ENCODE data around the gene TNS2. TPM values are rescaled to one million over a fixed set of nuclear protein-coding genes. Genes with fewer than 3 reads are reported as not detected.

The TNS2 gene
- total and polyA plus RNA-seq, 2 donors (not counting 1 experiment from before 2014, with no cell fraction given) = 0.60 to 1.3 TPM

DNA sequence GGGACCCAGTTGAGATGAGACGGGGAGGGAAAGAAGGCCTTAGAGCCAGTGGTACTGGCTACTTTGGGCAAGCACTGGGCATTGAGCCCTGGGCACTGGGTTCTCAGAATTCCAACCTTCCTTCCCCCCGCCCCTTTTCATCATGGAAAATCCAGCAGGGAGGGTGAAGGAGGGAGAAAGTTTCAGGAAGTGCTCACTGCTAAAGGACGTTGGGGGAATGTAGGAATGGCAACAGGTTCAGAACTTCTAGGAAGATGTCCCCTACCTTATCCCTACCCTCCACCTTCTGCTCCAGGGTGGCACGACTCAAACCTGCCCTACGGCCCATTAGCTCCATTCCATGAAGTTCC, 4.2 kb upstream of the TNS2 start:
- Histone ChIP-seq H3K4me3 (ENCODE audit: control extremely low read depth in 1 of 5, extremely low read depth in 1 of 5, insufficient read depth in 1 of 5, low read depth in 2 of 5, low read length in 4 of 5) (no peak overlapping the region), H4K20me1 (ENCODE audit: control insufficient read depth, insufficient read depth, low read length, poor library complexity, severe bottlenecking) (no peaks in the 10 kb centered on the region), H2AFZ (ENCODE audit: insufficient read depth, low read depth, low read length, poor library complexity, severe bottlenecking) (no peak overlapping the region), H3K4me2 (replicated peaks; ENCODE audit: low read depth, low read length, poor library complexity, severe bottlenecking) (no peak overlapping the region), H3K27me3 (replicated peaks in 1 of 4; ENCODE audit: control extremely low read depth in 1 of 4, control insufficient read depth in 3 of 4, insufficient read depth in 4 of 4, low read length in 3 of 4) (peaks cover 0 to 2% (median 0%) of the 10 kb centered on the region in 4 experiments), H3K9me3 (ENCODE audit: control extremely low read depth in 1 of 3, control insufficient read depth in 2 of 3, insufficient read depth in 1 of 3, low read length in 2 of 3) (no peaks in the 10 kb centered on the region), H3K36me3 (replicated peaks in 1 of 2; ENCODE audit: control extremely low read depth in 1 of 2, control insufficient read depth in 1 of 2, extremely low read depth in 1 of 2, insufficient read depth in 2 of 2, low read length in 1 of 2) (peaks cover 0 to 2% of the 10 kb centered on the region in 2 experiments), H3K4me1 (ENCODE audit: control insufficient read depth in 2 of 2, insufficient read depth in 2 of 2, low read length in 2 of 2) (peaks cover 13 to 17% of the 10 kb centered on the region in 2 donors), H3K27ac (ENCODE audit: low read length in 2 of 2) (no peak overlapping the region), H3K9ac (ENCODE audit: low read length) (no peak overlapping the region), H3K79me2 (ENCODE audit: control insufficient read depth, insufficient read depth, low read length) (no peaks in the 10 kb centered on the region)
- Mint-ChIP-seq H3K27ac (no peak overlapping the region), H3K4me1 (peaks cover 7% of the 10 kb centered on the region), H3K9me3 (ENCODE audit: insufficient read depth) (no peaks in the 10 kb centered on the region), H3K4me3 (peak overlapping the region; percentile 98), H3K27me3 (no peaks in the 10 kb centered on the region)
- CTCF ChIA-PET = interaction anchor here (0.9 to 2.0 kb wide), 3 partner anchors 20 to 53 kb away, joined by 4 to 5 read pairs (median 5); partner anchors contain the start of gene EIF4B
- POLR2A ChIA-PET = no interaction called here
- ATAC-seq (ENCODE audit: low read depth) (no peak), DNase-seq (no peak)
- intact Hi-C loops (cut with micrococcal nuclease) = loop anchor here (2.0 kb wide), 2 partner anchors 39 to 135 kb away; partner anchors contain the start of genes CSAD, EIF4B and ZNF740
- WGBS (ENCODE audit: insufficient coverage) = 77% methylated on average over 2 of the region's 5 CpGs
- no peak for TF ChIP-seq EZH2 (IDR thresholded peaks at IDR 0.05; ENCODE audit: borderline replicate concordance, insufficient read depth, low read depth, low read length, poor library complexity, severe bottlenecking)
- TF ChIP-seq, protein P1, sequence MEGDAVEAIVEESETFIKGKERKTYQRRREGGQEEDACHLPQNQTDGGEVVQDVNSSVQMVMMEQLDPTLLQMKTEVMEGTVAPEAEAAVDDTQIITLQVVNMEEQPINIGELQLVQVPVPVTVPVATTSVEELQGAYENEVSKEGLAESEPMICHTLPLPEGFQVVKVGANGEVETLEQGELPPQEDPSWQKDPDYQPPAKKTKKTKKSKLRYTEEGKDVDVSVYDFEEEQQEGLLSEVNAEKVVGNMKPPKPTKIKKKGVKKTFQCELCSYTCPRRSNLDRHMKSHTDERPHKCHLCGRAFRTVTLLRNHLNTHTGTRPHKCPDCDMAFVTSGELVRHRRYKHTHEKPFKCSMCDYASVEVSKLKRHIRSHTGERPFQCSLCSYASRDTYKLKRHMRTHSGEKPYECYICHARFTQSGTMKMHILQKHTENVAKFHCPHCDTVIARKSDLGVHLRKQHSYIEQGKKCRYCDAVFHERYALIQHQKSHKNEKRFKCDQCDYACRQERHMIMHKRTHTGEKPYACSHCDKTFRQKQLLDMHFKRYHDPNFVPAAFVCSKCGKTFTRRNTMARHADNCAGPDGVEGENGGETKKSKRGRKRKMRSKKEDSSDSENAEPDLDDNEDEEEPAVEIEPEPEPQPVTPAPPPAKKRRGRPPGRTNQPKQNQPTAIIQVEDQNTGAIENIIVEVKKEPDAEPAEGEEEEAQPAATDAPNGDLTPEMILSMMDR (IDR thresholded peaks at IDR 0.05) = no peak

DNA sequence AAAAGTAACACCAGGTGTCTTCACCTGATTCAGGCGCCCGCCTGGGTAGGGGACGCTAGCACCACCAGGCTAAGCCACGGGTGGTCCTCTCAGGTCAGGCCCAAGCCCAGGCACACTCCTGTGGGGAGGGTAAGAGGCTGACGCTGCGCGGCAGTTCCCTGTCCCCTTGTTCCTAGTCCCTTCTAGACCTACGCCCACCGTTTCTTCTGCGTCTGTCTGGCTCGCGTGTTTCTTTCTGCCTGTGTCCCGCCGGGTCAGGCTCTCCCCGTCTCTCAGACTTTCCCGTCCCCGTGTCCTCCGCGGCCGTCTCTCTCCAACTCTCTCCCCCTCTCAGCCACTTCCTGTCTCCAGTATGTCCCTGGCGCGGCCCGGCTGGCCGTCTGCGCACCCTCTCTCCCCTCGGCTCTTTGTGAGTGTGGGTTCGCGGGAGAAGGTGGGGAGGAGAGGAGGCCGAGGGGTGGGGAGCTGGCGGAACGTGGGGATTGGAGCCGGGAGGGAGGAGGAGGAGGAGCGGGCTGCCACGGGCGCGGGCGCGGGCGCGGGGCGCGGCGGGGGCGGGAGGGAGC, 3.1 kb upstream of the TNS2 start:
- peaks cover 9% of the 10 kb centered on the region for H3K4me1 Mint-ChIP-seq
- WGBS (ENCODE audit: insufficient coverage) = 0% methylated on average over 24 of the region's 44 CpGs
- DNase-seq = peak; percentile 73
- Histone ChIP-seq H3K27ac (ENCODE audit: low read length in 2 of 2) (peak overlapping the region in 1 of 2 donors; percentile 58), H3K79me2 (ENCODE audit: control insufficient read depth, insufficient read depth, low read length) (no peaks in the 10 kb centered on the region), H3K9ac (ENCODE audit: low read length) (peak overlapping the region; percentile 92), H4K20me1 (ENCODE audit: control insufficient read depth, insufficient read depth, low read length, poor library complexity, severe bottlenecking) (no peaks in the 10 kb centered on the region), H2AFZ (ENCODE audit: insufficient read depth, low read depth, low read length, poor library complexity, severe bottlenecking) (peak overlapping the region; percentile 100), H3K9me3 (ENCODE audit: control extremely low read depth in 1 of 3, control insufficient read depth in 2 of 3, insufficient read depth in 1 of 3, low read length in 2 of 3) (no peaks in the 10 kb centered on the region), H3K4me3 (ENCODE audit: control extremely low read depth in 1 of 5, extremely low read depth in 1 of 5, insufficient read depth in 1 of 5, low read depth in 2 of 5, low read length in 4 of 5) (peak overlapping the region; percentile 24 to 92 (median 77)), H3K4me1 (ENCODE audit: control insufficient read depth in 2 of 2, insufficient read depth in 2 of 2, low read length in 2 of 2) (peaks cover 13 to 17% of the 10 kb centered on the region in 2 donors), H3K36me3 (replicated peaks in 1 of 2; ENCODE audit: control extremely low read depth in 1 of 2, control insufficient read depth in 1 of 2, extremely low read depth in 1 of 2, insufficient read depth in 2 of 2, low read length in 1 of 2) (peaks cover 0 to 2% of the 10 kb centered on the region in 2 experiments), H3K4me2 (replicated peaks; ENCODE audit: low read depth, low read length, poor library complexity, severe bottlenecking) (peak overlapping the region; percentile 100), H3K27me3 (replicated peaks in 1 of 4; ENCODE audit: control extremely low read depth in 1 of 4, control insufficient read depth in 3 of 4, insufficient read depth in 4 of 4, low read length in 3 of 4) (peaks cover 0 to 2% (median 0%) of the 10 kb centered on the region in 4 experiments)
- ChIA-PET CTCF (interaction anchor here (0.9 to 3.2 kb wide), 7 partner anchors 19 to 52 kb away, joined by 3 to 17 read pairs (median 5); partner anchors contain the start of gene EIF4B), POLR2A (interaction anchor here (0.6 kb wide), 2 partner anchors 200 to 977 kb away, joined by 3 read pairs; partner anchors contain the start of gene ATG101)
- H3K4me3 Mint-ChIP-seq = peak overlapping the region; percentile 98
- H3K9me3 Mint-ChIP-seq (ENCODE audit: insufficient read depth) = no peaks in the 10 kb centered on the region
- intact Hi-C loops (cut with micrococcal nuclease) = loop anchor here (2.0 kb wide), 2 partner anchors 40 to 134 kb away; partner anchors contain the start of genes CSAD, EIF4B and ZNF740
- ATAC-seq (ENCODE audit: low read depth) = peak; percentile 8
- peak overlapping the region; percentile 89 for H3K27ac Mint-ChIP-seq
- H3K27me3 Mint-ChIP-seq = no peaks in the 10 kb centered on the region
- TF ChIP-seq, protein P1 (IDR thresholded peaks at IDR 0.05) = no peak
- no peak for TF ChIP-seq EZH2 (IDR thresholded peaks at IDR 0.05; ENCODE audit: borderline replicate concordance, insufficient read depth, low read depth, low read length, poor library complexity, severe bottlenecking)
